GM23338 (cell line): Measurements from ENCODE around the gene IRF8. TPM values are rescaled to one million over a fixed set of nuclear protein-coding genes. Genes with fewer than 3 reads are reported as not detected.

Experiments
- ATAC-seq: fragments of 200-7000 bp; cut with Tn5 transposase; 3 replicates; pipeline ENCODE4 v1.9.1; 2020
- DNase-seq: peaks from one replicate; pipeline ENCODE4 v3.0.0-alpha.2; 2015; ENCODE audit warnings: low spot score
- H2AFZ ChIP-seq: fragments of 200-600 bp; sonication (generic); 2 replicates; pipeline ENCODE4 v1.8.0; 2016; ENCODE audit warnings: antibody characterized with exemption, mild to moderate bottlenecking, moderate library complexity
- H3F3A ChIP-seq: fragments of 200-600 bp; sonication (generic); replicated peaks from 2 replicates; pipeline ENCODE4 v1.8.0; 2017; ENCODE audit warnings: antibody characterized with exemption, mixed run types, low read depth
- H3K27ac ChIP-seq: fragments of 200-600 bp; sonication (generic); 2 replicates; pipeline ENCODE4 v1.6.1; 2016; ENCODE audit warnings: low read depth
- H3K27me3 ChIP-seq: fragments of 200-600 bp; sonication (generic); 2 replicates; pipeline ENCODE4 v1.8.0; 2016; ENCODE audit warnings: mild to moderate bottlenecking, mixed run types, moderate library complexity; ENCODE audit not compliant: insufficient read depth
- H3K36me3 ChIP-seq: fragments of 200-600 bp; sonication (generic); 2 replicates; pipeline ENCODE4 v1.8.0; 2016; ENCODE audit warnings: mild to moderate bottlenecking; ENCODE audit not compliant: insufficient read depth
- H3K4me1 ChIP-seq: fragments of 200-600 bp; sonication (generic); 2 replicates; pipeline ENCODE4 v1.8.0; 2016; ENCODE audit warnings: mild to moderate bottlenecking, moderate library complexity; ENCODE audit not compliant: insufficient read depth
- H3K4me2 ChIP-seq: fragments of 200-600 bp; sonication (generic); 2 replicates; pipeline ENCODE4 v1.7.1; 2017; ENCODE audit warnings: mixed run types
- H3K4me3 ChIP-seq: fragments of 200-600 bp; sonication (generic); 2 replicates; pipeline ENCODE4 v1.6.1; 2016; ENCODE audit warnings: mixed run types
- H3K79me2 ChIP-seq: fragments of 200-600 bp; sonication (generic); replicated peaks from 2 replicates; pipeline ENCODE4 v1.8.0; 2017; ENCODE audit warnings: mild to moderate bottlenecking; ENCODE audit not compliant: insufficient read depth
- H3K9me2 ChIP-seq: fragments of 200-600 bp; sonication (generic); 2 replicates; pipeline ENCODE4 v1.8.0; 2017; ENCODE audit not compliant: insufficient read depth
- H4K20me1 ChIP-seq: fragments of 200-600 bp; sonication (generic); replicated peaks from 2 replicates; pipeline ENCODE4 v1.8.0; 2017; ENCODE audit warnings: mild to moderate bottlenecking; ENCODE audit not compliant: insufficient read depth
- H3K27ac Mint-ChIP-seq: 2 replicates; pipeline ENCODE4 v1.8.0; 2020; ENCODE audit warnings: inconsistent platforms, mild to moderate bottlenecking, moderate library complexity, mixed read lengths
- H3K27me3 Mint-ChIP-seq: 3 replicates; pipeline ENCODE4 v1.8.0; 2022; ENCODE audit warnings: low read depth, mild to moderate bottlenecking, moderate library complexity, mixed read lengths, inconsistent platforms; ENCODE audit not compliant: insufficient read depth, poor library complexity
- H3K36me3 Mint-ChIP-seq: 3 replicates; pipeline ENCODE4 v1.8.0; 2021; ENCODE audit warnings: low read depth, mild to moderate bottlenecking, inconsistent platforms, moderate library complexity, mixed read lengths
- H3K4me1 Mint-ChIP-seq: 3 replicates; pipeline ENCODE4 v1.8.0; 2020; ENCODE audit warnings: mild to moderate bottlenecking, inconsistent platforms, mixed read lengths
- H3K4me3 Mint-ChIP-seq: 3 replicates; pipeline ENCODE4 v1.8.0; 2021; ENCODE audit warnings: moderate library complexity, mild to moderate bottlenecking, inconsistent platforms, mixed read lengths
- H3K9me3 Mint-ChIP-seq: 3 replicates; pipeline ENCODE4 v1.8.0; 2020; ENCODE audit warnings: moderate library complexity, mild to moderate bottlenecking, inconsistent platforms, mixed read lengths
- CREB1 ChIP-seq: fragments of 250-450 bp; sonication (Bioruptor Pico); IDR thresholded peaks from 2 replicates; pipeline ENCODE4 v1.5.0; 2020; ENCODE audit warnings: low read depth, mild to moderate bottlenecking, moderate library complexity
- ETS1 ChIP-seq: IDR thresholded peaks from 2 replicates; pipeline ENCODE4 v1.6.1; 2016; ENCODE audit warnings: antibody characterized with exemption
- EZH2 ChIP-seq: fragments of 200-600 bp; sonication (generic); IDR thresholded peaks from one replicate; pipeline ENCODE4 v1.8.0; 2017; ENCODE audit warnings: antibody characterized with exemption, mild to moderate bottlenecking, low read depth; ENCODE audit not compliant: unreplicated experiment
- EZH2phosphoT487 ChIP-seq: fragments of 200-600 bp; sonication (generic); IDR thresholded peaks from one replicate; pipeline ENCODE4 v1.8.1; 2018; ENCODE audit warnings: antibody characterized with exemption; ENCODE audit not compliant: unreplicated experiment
- JUNB ChIP-seq: IDR thresholded peaks from one replicate; pipeline ENCODE4 v1.6.1; 2016; ENCODE audit warnings: antibody characterized with exemption; ENCODE audit not compliant: unreplicated experiment
- NANOG ChIP-seq: IDR thresholded peaks from 2 replicates; pipeline ENCODE4 v1.6.1; 2016; ENCODE audit warnings: antibody characterized with exemption, borderline replicate concordance
- REST ChIP-seq: IDR thresholded peaks from one replicate; pipeline ENCODE4 v1.6.1; 2018; ENCODE audit warnings: antibody characterized with exemption; ENCODE audit not compliant: unreplicated experiment
- STAT1 ChIP-seq: IDR thresholded peaks from one replicate; pipeline ENCODE4 v1.6.1; 2016; ENCODE audit warnings: antibody characterized with exemption; ENCODE audit not compliant: unreplicated experiment
- ZNF114 ChIP-seq: fragments of 250-450 bp; sonication (Bioruptor Pico); IDR thresholded peaks from 2 replicates; pipeline ENCODE4 v1.5.0; 2020; ENCODE audit warnings: mild to moderate bottlenecking, moderate library complexity
- ZNF331 ChIP-seq: fragments of 250-450 bp; sonication (Bioruptor Pico); IDR thresholded peaks from 2 replicates; pipeline ENCODE4 v1.5.0; 2020; ENCODE audit warnings: low read depth, mild to moderate bottlenecking, moderate library complexity
- ZNF462 ChIP-seq: fragments of 250-450 bp; sonication (Bioruptor Pico); IDR thresholded peaks from 2 replicates; pipeline ENCODE4 v1.5.0; 2020; ENCODE audit warnings: mild to moderate bottlenecking, moderate library complexity
- polyA plus RNA-seq: library from polyadenylated mRNA; unstranded; fragments of >200 nt; fragmentation: Nextera tagmentation; extraction: Ambion mirVana; gene quantifications from 2 replicates; pipeline ENCODE4 v1.2.1, GENCODE V29; 2016
- total RNA-seq: library from RNA; depleted of rRNA; stranded (reverse); fragments of >200 nt; shearing (Covaris generic); gene quantifications from 2 replicates; pipeline ENCODE4 v1.2.3, GENCODE V29; 2014

Gene IRF8
- total and polyA plus RNA-seq, 2 experiments from 2014 or later = 0.47 to 2.8 TPM

GRCh38 chr16:85908444-85908843, 9.5 kb downstream of the IRF8 start (continued):
- TF ChIP-seq ETS1 (no peak), EZH2 (no peak), NANOG (no peak)

- ATAC-seq (no peak), DNase-seq (no peak)
- Histone ChIP-seq H3K4me1 (peaks cover 6% of the 10 kb centered on the region), H3K4me3 (no peak overlapping the region), H3K9me2 (peaks cover 5% of the 10 kb centered on the region; the same call in 1 of the 2 replicates), H3K36me3 (no peaks in the 10 kb centered on the region), H3K79me2 (no peaks in the 10 kb centered on the region), H4K20me1 (no peaks in the 10 kb centered on the region), H2AFZ (no peak overlapping the region), H3K4me2 (no peak overlapping the region), H3K27me3 (no peaks in the 10 kb centered on the region), H3K27ac (no peak overlapping the region), H3F3A (no peaks in the 10 kb centered on the region)
- peaks cover 13% of the 10 kb centered on the region for H3K27me3 Mint-ChIP-seq
- H3K4me3 Mint-ChIP-seq = no peak overlapping the region
- H3K4me1 Mint-ChIP-seq = peaks cover 32% of the 10 kb centered on the region
- no peak overlapping the region for H3K27ac Mint-ChIP-seq
- no peaks in the 10 kb centered on the region for H3K36me3 Mint-ChIP-seq
- H3K9me3 Mint-ChIP-seq = no peaks in the 10 kb centered on the region
- TF ChIP-seq NANOG (no peak), ETS1 (no peak), ZNF331 (CRISPR knock-in tag) (no peak), ZNF114 (CRISPR knock-in tag) (no peak), EZH2phosphoT487 (no peak), CREB1 (no peak), ZNF462 (CRISPR knock-in tag) (no peak), REST (no peak), JUNB (no peak), EZH2 (no peak), STAT1 (no peak)
These were observed 10.1 kb downstream of the IRF8 start for GRCh38 chr16:85908889-85909589.
